Activated CD8-positive, alpha-beta T cell treated with anti-CD3 and anti-CD28 coated beads for 36 hours (primary cell): Measurements from ENCODE around the gene ATG4C. TPM values are rescaled to one million over a fixed set of nuclear protein-coding genes. Genes with fewer than 3 reads are reported as not detected.

Experiments
- ATAC-seq: fragments of 200-7000 bp; cut with Tn5 transposase; one replicate; pipeline ENCODE4 v1.10.0; 2021; ENCODE audit warnings: mild to moderate bottlenecking, moderate library complexity
- CTCF ChIA-PET: fragments of 350-600 bp; sonication (Branson Sonifier 250); formaldehyde crosslinking; loops from one replicate; lab custom pipeline; 2021; ENCODE audit warnings: antibody characterized with exemption; lab: Charles Lee
- POLR2A ChIA-PET: fragments of 350-600 bp; sonication (Branson Sonifier 250); formaldehyde crosslinking; loops from one replicate; lab custom pipeline; 2021; ENCODE audit warnings: antibody characterized with exemption; lab: Charles Lee
- DNase-seq: peaks from one replicate; pipeline ENCODE4 v3.0.0-alpha.2; 2020
- H3K27ac Mint-ChIP-seq: one replicate; pipeline ENCODE4 v1.8.0; 2021; ENCODE audit warnings: mild to moderate bottlenecking, mixed read lengths
- H3K27me3 Mint-ChIP-seq: one replicate; pipeline ENCODE4 v1.8.0; 2021; ENCODE audit warnings: mixed read lengths
- H3K36me3 Mint-ChIP-seq: one replicate; pipeline ENCODE4 v1.8.0; 2021; ENCODE audit warnings: low read depth, mixed read lengths
- H3K4me1 Mint-ChIP-seq: one replicate; pipeline ENCODE4 v1.8.0; 2021; ENCODE audit warnings: low read depth, mixed read lengths
- H3K4me3 Mint-ChIP-seq: one replicate; pipeline ENCODE4 v1.8.0; 2021; ENCODE audit warnings: mild to moderate bottlenecking, moderate library complexity, mixed read lengths
- H3K9me3 Mint-ChIP-seq: one replicate; pipeline ENCODE4 v1.8.0; 2021; ENCODE audit warnings: mixed read lengths
- intact Hi-C: fragments of 100-400 bp; cut with micrococcal nuclease; formaldehyde crosslinking; loops from one replicate; pipeline ENCODE4 v1.10.0; 2022
- total RNA-seq, 2 experiments: library from RNA; stranded (reverse); gene quantifications; one replicate each; pipeline ENCODE4 v1.2.3, GENCODE V29; 2021
- TF ChIP-seq, protein P1 (sequence below): fragments of 200-600 bp; IDR thresholded peaks from one replicate; pipeline ENCODE4 v1.8.0; 2022; ENCODE audit warnings: antibody characterized with exemption, mild to moderate bottlenecking

Gene ATG4C
- total RNA-seq, 2 experiments from 2014 or later: 13.7 to 15.5 TPM

DNA sequence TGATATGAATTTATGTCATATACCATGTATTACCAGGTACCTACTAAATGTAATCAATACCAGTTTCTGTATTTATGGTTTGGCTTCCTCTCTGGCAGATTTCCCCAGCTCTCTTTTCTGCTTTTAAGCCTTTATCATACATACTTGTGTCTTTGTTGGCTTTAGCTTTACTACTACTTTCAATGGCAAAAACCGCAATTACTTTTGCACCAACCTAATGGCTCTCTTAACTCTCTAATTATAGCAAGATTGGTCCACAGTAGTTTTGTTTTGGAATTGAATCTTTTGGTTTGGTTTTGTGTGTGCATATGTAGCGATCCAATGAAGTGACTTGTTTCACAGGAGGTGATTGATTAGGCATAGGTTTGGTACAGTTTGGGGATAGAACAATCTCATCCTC is 93.6 kb downstream of the ATG4C start:
- ATAC-seq (no peak), DNase-seq (no peak)
- ChIA-PET CTCF (interaction anchor here (1.0 kb wide), 1 partner anchor 8 kb away, joined by 3 read pairs; no protein-coding TSS in a partner anchor), POLR2A (no interaction called here)
- H3K4me3 Mint-ChIP-seq: no peak overlapping the region
- no peaks in the 10 kb centered on the region for H3K36me3 Mint-ChIP-seq
- no peaks in the 10 kb centered on the region for H3K4me1 Mint-ChIP-seq
- TF ChIP-seq, protein P1, sequence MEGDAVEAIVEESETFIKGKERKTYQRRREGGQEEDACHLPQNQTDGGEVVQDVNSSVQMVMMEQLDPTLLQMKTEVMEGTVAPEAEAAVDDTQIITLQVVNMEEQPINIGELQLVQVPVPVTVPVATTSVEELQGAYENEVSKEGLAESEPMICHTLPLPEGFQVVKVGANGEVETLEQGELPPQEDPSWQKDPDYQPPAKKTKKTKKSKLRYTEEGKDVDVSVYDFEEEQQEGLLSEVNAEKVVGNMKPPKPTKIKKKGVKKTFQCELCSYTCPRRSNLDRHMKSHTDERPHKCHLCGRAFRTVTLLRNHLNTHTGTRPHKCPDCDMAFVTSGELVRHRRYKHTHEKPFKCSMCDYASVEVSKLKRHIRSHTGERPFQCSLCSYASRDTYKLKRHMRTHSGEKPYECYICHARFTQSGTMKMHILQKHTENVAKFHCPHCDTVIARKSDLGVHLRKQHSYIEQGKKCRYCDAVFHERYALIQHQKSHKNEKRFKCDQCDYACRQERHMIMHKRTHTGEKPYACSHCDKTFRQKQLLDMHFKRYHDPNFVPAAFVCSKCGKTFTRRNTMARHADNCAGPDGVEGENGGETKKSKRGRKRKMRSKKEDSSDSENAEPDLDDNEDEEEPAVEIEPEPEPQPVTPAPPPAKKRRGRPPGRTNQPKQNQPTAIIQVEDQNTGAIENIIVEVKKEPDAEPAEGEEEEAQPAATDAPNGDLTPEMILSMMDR: no peak
- peaks cover 2% of the 10 kb centered on the region for H3K9me3 Mint-ChIP-seq
- no peak overlapping the region for H3K27ac Mint-ChIP-seq
- H3K27me3 Mint-ChIP-seq: peaks cover 29% of the 10 kb centered on the region
- intact Hi-C loops: no loop called here

- TF ChIP-seq, protein P1: no peak
- Mint-ChIP-seq H3K36me3 (no peaks in the 10 kb centered on the region), H3K9me3 (peaks cover 2% of the 10 kb centered on the region), H3K4me3 (no peak overlapping the region), H3K27me3 (peaks cover 27% of the 10 kb centered on the region), H3K27ac (no peak overlapping the region), H3K4me1 (no peaks in the 10 kb centered on the region)
- intact Hi-C loops: no loop called here
- ATAC-seq: no peak
- ChIA-PET CTCF (no interaction called here), POLR2A (interaction anchor here (0.5 kb wide), 1 partner anchor 10 kb away, joined by 3 read pairs; no protein-coding TSS in a partner anchor)
- DNase-seq: no peak
Observed at GRCh38 chr1:62879962-62880361, 96.0 kb downstream of the ATG4C start.

DNA sequence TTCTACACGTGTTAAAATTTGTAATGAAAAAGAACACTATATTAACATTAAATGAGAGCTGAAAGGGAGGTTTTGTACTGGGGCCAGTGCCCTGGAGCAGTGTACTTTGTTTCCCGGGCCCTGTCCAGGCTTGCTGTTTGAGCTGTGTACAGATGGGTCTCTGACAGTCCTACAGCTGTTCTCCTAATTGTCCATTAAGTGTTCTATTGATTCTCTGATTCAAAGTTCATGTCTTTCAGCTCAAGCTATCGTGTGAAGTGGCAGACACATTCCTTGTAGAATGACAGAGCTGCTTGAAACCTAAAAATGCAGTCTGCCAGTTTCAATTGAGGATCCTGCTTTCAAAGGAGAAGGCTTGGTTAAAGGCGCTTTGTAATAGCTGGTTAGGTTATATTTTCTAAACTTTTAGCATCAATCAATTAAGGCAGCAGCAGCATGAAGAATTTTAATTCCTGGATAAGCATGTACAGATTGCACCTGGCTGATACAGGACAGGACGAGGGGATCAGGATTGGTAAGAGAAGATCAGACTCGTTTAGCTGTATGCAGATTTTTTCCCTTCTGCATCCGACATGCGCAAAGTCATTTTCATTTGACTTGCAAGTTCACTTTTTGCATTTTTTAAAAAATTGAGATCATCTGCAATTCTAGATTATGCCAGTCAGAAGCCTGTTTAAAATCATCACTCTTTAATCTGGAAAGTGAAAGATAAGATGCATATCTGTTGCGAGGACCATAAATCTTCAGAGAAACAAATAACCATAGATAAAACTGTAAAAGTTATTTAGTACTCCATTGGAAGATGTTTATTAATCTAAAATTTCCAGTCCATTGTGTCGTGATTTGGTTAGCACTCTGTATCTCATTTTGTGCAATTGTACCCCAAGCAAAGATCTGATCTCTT is 98.5 kb downstream of the ATG4C start:
- intact Hi-C loops: no loop called here
- no peak overlapping the region for H3K27ac Mint-ChIP-seq
- no peaks in the 10 kb centered on the region for H3K36me3 Mint-ChIP-seq
- ChIA-PET CTCF (interaction anchor here (1.2 to 2.2 kb wide), 2 partner anchors 10 to 41 kb away, joined by 3 to 9 read pairs; no protein-coding TSS in a partner anchor), POLR2A (no interaction called here)
- DNase-seq: no peak
- no peak for ATAC-seq
- H3K4me3 Mint-ChIP-seq: no peak overlapping the region
- H3K9me3 Mint-ChIP-seq: peaks cover 2% of the 10 kb centered on the region
- H3K27me3 Mint-ChIP-seq: peaks cover 37% of the 10 kb centered on the region
- no peaks in the 10 kb centered on the region for H3K4me1 Mint-ChIP-seq
- TF ChIP-seq, protein P1: no peak

GRCh38 chr1:62884156-62884740 is 100.3 kb downstream of the ATG4C start:
- Mint-ChIP-seq H3K27ac (no peak overlapping the region), H3K9me3 (peaks cover 2% of the 10 kb centered on the region), H3K36me3 (no peaks in the 10 kb centered on the region), H3K27me3 (peaks cover 38% of the 10 kb centered on the region), H3K4me1 (no peaks in the 10 kb centered on the region), H3K4me3 (no peak overlapping the region)
- ChIA-PET POLR2A (interaction anchor here (0.6 kb wide), 1 partner anchor 216 kb away, joined by 3 read pairs; no protein-coding TSS in a partner anchor), CTCF (interaction anchor here (0.8 to 2.2 kb wide), 2 partner anchors 22 to 43 kb away, joined by 3 to 9 read pairs; no protein-coding TSS in a partner anchor)
- TF ChIP-seq, protein P1: no peak
- DNase-seq: no peak
- no peak for ATAC-seq
- intact Hi-C loops: no loop called here
